Measurements from ENCODE around the gene LRRC31. TPM values are rescaled to one million over a fixed set of nuclear protein-coding genes. Genes with fewer than 3 reads are reported as not detected.

LRRC31 gene
- total and polyA plus RNA-seq, 2 experiments from 2014 or later = not detected

- TF ChIP-seq CTCF (conservative IDR thresholded peaks at IDR 0.05; ENCODE audit: low read depth in 2 of 2) = no peak
- TF ChIP-seq EZH2 (IDR thresholded peaks at IDR 0.05; ENCODE audit: low read depth, unreplicated experiment) = no peak
- no peak for TF ChIP-seq NANOG (IDR thresholded peaks at IDR 0.05; ENCODE audit: borderline replicate concordance)
- no peak for TF ChIP-seq REST (IDR thresholded peaks at IDR 0.05; ENCODE audit: unreplicated experiment)
- TF ChIP-seq CREB1 (CRISPR knock-in tag; IDR thresholded peaks at IDR 0.05; ENCODE audit: low read depth) = no peak
- TF ChIP-seq STAT1 (IDR thresholded peaks at IDR 0.05; ENCODE audit: unreplicated experiment) = no peak
- no peak for TF ChIP-seq POLR2AphosphoS5 (IDR thresholded peaks at IDR 0.05; ENCODE audit: low read depth)
- no peak for TF ChIP-seq ZNF114 (CRISPR knock-in tag; IDR thresholded peaks at IDR 0.05)
- TF ChIP-seq ZNF331 (CRISPR knock-in tag; IDR thresholded peaks at IDR 0.05; ENCODE audit: low read depth) = no peak
- TF ChIP-seq ETS1 (IDR thresholded peaks at IDR 0.05) = no peak
- TF ChIP-seq EZH2phosphoT487 (IDR thresholded peaks at IDR 0.05; ENCODE audit: unreplicated experiment) = no peak
- TF ChIP-seq JUNB (IDR thresholded peaks at IDR 0.05; ENCODE audit: unreplicated experiment) = no peak
- no peak for TF ChIP-seq ZNF462 (CRISPR knock-in tag; IDR thresholded peaks at IDR 0.05)
- Histone ChIP-seq H4K20me1 (replicated peaks; ENCODE audit: insufficient read depth) (no peaks in the 10 kb centered on the region), H3K79me2 (replicated peaks; ENCODE audit: insufficient read depth) (no peaks in the 10 kb centered on the region), H3K4me1 (ENCODE audit: insufficient read depth) (no peaks in the 10 kb centered on the region; the same call in 1 of the 2 replicates), H3K27ac (ENCODE audit: low read depth) (no peak overlapping the region), H2AFZ (no peak overlapping the region), H3K36me3 (ENCODE audit: insufficient read depth) (no peaks in the 10 kb centered on the region), H3K4me2 (no peak overlapping the region), H3K4me3 (no peak overlapping the region), H3K27me3 (ENCODE audit: insufficient read depth) (no peaks in the 10 kb centered on the region), H3F3A (replicated peaks; ENCODE audit: low read depth) (no peaks in the 10 kb centered on the region), H3K9me2 (ENCODE audit: insufficient read depth) (no peaks in the 10 kb centered on the region)
- H3K27ac Mint-ChIP-seq = no peak overlapping the region
- H3K36me3 Mint-ChIP-seq (ENCODE audit: low read depth) = no peaks in the 10 kb centered on the region
- DNase-seq (ENCODE audit: low spot score) (no peak), ATAC-seq (no peak)
- no peaks in the 10 kb centered on the region for H3K9me3 Mint-ChIP-seq
- H3K4me3 Mint-ChIP-seq = no peak overlapping the region
- no peaks in the 10 kb centered on the region for H3K27me3 Mint-ChIP-seq (ENCODE audit: insufficient read depth, low read depth, poor library complexity)
- peaks cover under 1% of the 10 kb centered on the region; the same call in 2 of the 3 replicates for H3K4me1 Mint-ChIP-seq
Measured at GRCh38 chr3:169891886-169892285, 22.2 kb upstream of the LRRC31 start.
